A549 (cell line): ENCODE measurements around the gene COA7. TPM values are rescaled to one million over a fixed set of nuclear protein-coding genes. Genes with fewer than 3 reads are reported as not detected.

Source experiments
- ATAC-seq, 2 experiments: fragments of 200-7000 bp in 1 of 2; fragments of >200 bp in 1 of 2; cut with Nextera tagmentation in 1 of 2; cut with Tn5 transposase in 1 of 2; 3 replicates each; pipeline versions ENCODE4 v1.8.0 to v1.9.1; 2018 to 2020; ENCODE audit warnings: mild to moderate bottlenecking in 1 of 2, moderate library complexity in 1 of 2
- CTCF ChIA-PET: fragments of 300-600 bp; sonication (Branson Sonifier 250); formaldehyde crosslinking; extraction: SDS; loops from one replicate; lab custom pipeline; 2021; ENCODE audit warnings: antibody characterized with exemption, inconsistent platforms; lab: Yijun Ruan, JAX
- POLR2A ChIA-PET: fragments of 350-600 bp; formaldehyde crosslinking; extraction: SDS; loops from one replicate; lab custom pipeline; 2021; ENCODE audit warnings: antibody characterized with exemption, inconsistent platforms; lab: Yijun Ruan, JAX
- DNase-seq, 2 experiments: peaks; one replicate each; pipeline versions ENCODE4 v3.0.0 to v3.0.0-alpha.2; 2011 to 2016; ENCODE audit warnings: low read depth in 1 of 2, low spot score in 1 of 2
- FAIRE-seq: peaks from 2 replicates; lab custom pipeline; 2011; peaks lifted over from hg19 to GRCh38; lab: Jason Lieb, UNC
- H3K27ac ChIP-seq, 2 experiments: fragments of >200 bp; sonication (Bioruptor Twin); formaldehyde crosslinking; 3 replicates each; pipeline ENCODE4 v1.5.1; 2016 to 2017
- H3K4me1 ChIP-seq: fragments of >200 bp; sonication (Bioruptor Twin); formaldehyde crosslinking; 3 replicates; pipeline ENCODE4 v1.6.1; 2016
- H3K4me2 ChIP-seq: fragments of >200 bp; sonication (Bioruptor Twin); formaldehyde crosslinking; 3 replicates; pipeline ENCODE4 v1.6.1; 2016
- H3K4me3 ChIP-seq: fragments of >200 bp; sonication (Bioruptor Twin); formaldehyde crosslinking; 3 replicates; pipeline ENCODE4 v1.5.1; 2016
- H3K9me3 ChIP-seq: fragments of >200 bp; sonication (Bioruptor Twin); formaldehyde crosslinking; 3 replicates; pipeline ENCODE4 v1.6.1; 2016
- ATOH8 ChIP-seq: fragments of 250-450 bp; sonication (Bioruptor Pico); IDR thresholded peaks from 2 replicates; pipeline ENCODE4 v1.5.0; 2020; ENCODE audit warnings: low read depth, mild to moderate bottlenecking, moderate library complexity
- BCL3 ChIP-seq: fragments of >200 bp; sonication (Bioruptor Twin); formaldehyde crosslinking; IDR thresholded peaks from 3 replicates; pipeline ENCODE4 v1.6.1; 2016
- CHD4 ChIP-seq: fragments of 200-600 bp; sonication (generic); IDR thresholded peaks from 2 replicates; pipeline ENCODE4 v1.6.1; 2016; ENCODE audit warnings: antibody characterized with exemption, mild to moderate bottlenecking, borderline replicate concordance
- CTCF ChIP-seq: fragments of >200 bp; sonication (Bioruptor Twin); formaldehyde crosslinking; IDR thresholded peaks from 3 replicates; pipeline ENCODE4 v1.5.1; 2016
- E2F6 ChIP-seq: IDR thresholded peaks from 2 replicates; pipeline ENCODE4 v1.6.1; 2012; ENCODE audit warnings: low read depth, borderline replicate concordance
- EHMT2 ChIP-seq: fragments of 200-600 bp; sonication (generic); IDR thresholded peaks from 2 replicates; pipeline ENCODE4 v1.6.1; 2016; ENCODE audit warnings: antibody characterized with exemption, low read depth, mild to moderate bottlenecking, moderate library complexity
- ELK1 ChIP-seq: fragments of 150-350 bp; IDR thresholded peaks from 2 replicates; pipeline ENCODE4 v1.6.1; 2014; ENCODE audit warnings: low read depth, mild to moderate bottlenecking, low read length
- EP300 ChIP-seq, 2 experiments: fragments of >200 bp; sonication (Bioruptor Twin); formaldehyde crosslinking; IDR thresholded peaks; 2 replicates in 1 of 2; 3 replicates in 1 of 2; pipeline ENCODE4 v1.6.1; 2016 to 2017
- FOXS1 ChIP-seq: fragments of 250-450 bp; sonication (Bioruptor Pico); IDR thresholded peaks from 2 replicates; pipeline ENCODE4 v1.5.0; 2020; ENCODE audit warnings: mild to moderate bottlenecking, moderate library complexity
- HEYL ChIP-seq: fragments of 250-450 bp; sonication (Bioruptor Pico); IDR thresholded peaks from 2 replicates; pipeline ENCODE4 v1.8.0; 2021; ENCODE audit warnings: mild to moderate bottlenecking, moderate library complexity
- HOXA7 ChIP-seq: fragments of 250-450 bp; sonication (Bioruptor Pico); IDR thresholded peaks from 2 replicates; pipeline ENCODE4 v1.5.0; 2020; ENCODE audit warnings: mild to moderate bottlenecking, moderate library complexity
- HOXB13 ChIP-seq: fragments of 250-450 bp; sonication (Bioruptor Pico); IDR thresholded peaks from 2 replicates; pipeline ENCODE4 v1.5.0; 2020; ENCODE audit warnings: low read depth, mild to moderate bottlenecking, moderate library complexity
- HOXB5 ChIP-seq: fragments of 250-450 bp; sonication (Bioruptor Pico); IDR thresholded peaks from 2 replicates; pipeline ENCODE4 v1.5.0; 2020; ENCODE audit warnings: mild to moderate bottlenecking, moderate library complexity
- KDM1A ChIP-seq: fragments of 200-600 bp; sonication (generic); IDR thresholded peaks from 2 replicates; pipeline ENCODE4 v1.6.1; 2016; ENCODE audit warnings: low read depth, mild to moderate bottlenecking
- MAX ChIP-seq: IDR thresholded peaks from 2 replicates; pipeline ENCODE4 v1.6.1; 2012
- MYC ChIP-seq: IDR thresholded peaks from 2 replicates; pipeline ENCODE4 v1.6.1; 2012; ENCODE audit warnings: mild to moderate bottlenecking, inconsistent platforms, low read length, improper control_type of control experiment, borderline replicate concordance
- NFE2L2 ChIP-seq: fragments of 150-350 bp; conservative IDR thresholded peaks from 2 replicates; pipeline ENCODE4 v1.6.1; 2014; ENCODE audit warnings: low read length
- NR3C1 ChIP-seq: fragments of >200 bp; sonication (Bioruptor Twin); formaldehyde crosslinking; IDR thresholded peaks from 3 replicates; pipeline ENCODE4 v1.6.1; 2017
- PHF8 ChIP-seq: fragments of 200-600 bp; sonication (generic); IDR thresholded peaks from 2 replicates; pipeline ENCODE4 v1.6.1; 2016; ENCODE audit warnings: low read depth, mild to moderate bottlenecking, antibody characterized with exemption, moderate library complexity, borderline replicate concordance
- POLR2A ChIP-seq: IDR thresholded peaks from 2 replicates; pipeline ENCODE4 v1.6.1; 2012; ENCODE audit warnings: mild to moderate bottlenecking, low read length
- POLR2AphosphoS2 ChIP-seq: conservative IDR thresholded peaks from 2 replicates; pipeline ENCODE4 v1.6.1; 2012; ENCODE audit warnings: low read length, improper control_type of control experiment, inconsistent platforms
- RARB ChIP-seq: fragments of 250-450 bp; sonication (Bioruptor Pico); IDR thresholded peaks from 2 replicates; pipeline ENCODE4 v1.8.0; 2021; ENCODE audit warnings: mild to moderate bottlenecking, moderate library complexity
- RCOR1 ChIP-seq: fragments of 150-350 bp; IDR thresholded peaks from 2 replicates; pipeline ENCODE4 v1.6.1; 2014; ENCODE audit warnings: antibody characterized with exemption, low read length, low read depth
- RFX5 ChIP-seq: fragments of 450-650 bp; IDR thresholded peaks from 2 replicates; pipeline ENCODE4 v1.7.1; 2014; ENCODE audit warnings: antibody characterized with exemption, mild to moderate bottlenecking, moderate library complexity
- SMC3 ChIP-seq: fragments of >200 bp; sonication (Bioruptor Twin); formaldehyde crosslinking; IDR thresholded peaks from 3 replicates; pipeline ENCODE4 v1.6.1; 2018; ENCODE audit warnings: inconsistent platforms
- TFCP2L1 ChIP-seq: fragments of 250-450 bp; sonication (Bioruptor Pico); IDR thresholded peaks from 2 replicates; pipeline ENCODE4 v1.5.0; 2021; ENCODE audit warnings: mild to moderate bottlenecking
- TP53 ChIP-seq: fragments of 250-450 bp; sonication (Bioruptor Pico); IDR thresholded peaks from 2 replicates; pipeline ENCODE4 v1.5.0; 2021; ENCODE audit warnings: mild to moderate bottlenecking, moderate library complexity
- USF2 ChIP-seq: fragments of 450-650 bp; IDR thresholded peaks from 2 replicates; pipeline ENCODE4 v1.6.1; 2014; ENCODE audit warnings: antibody characterized with exemption
- ZC3H11A ChIP-seq: fragments of 450-650 bp; IDR thresholded peaks from 2 replicates; pipeline ENCODE4 v1.6.1; 2014; ENCODE audit warnings: antibody characterized with exemption, mild to moderate bottlenecking
- ZFP36 ChIP-seq: fragments of 450-650 bp; IDR thresholded peaks from 2 replicates; pipeline ENCODE4 v1.6.1; 2014; ENCODE audit warnings: borderline replicate concordance; ENCODE audit not compliant: partially characterized antibody
- ZNF302 ChIP-seq: fragments of 250-450 bp; sonication (Bioruptor Pico); IDR thresholded peaks from 2 replicates; pipeline ENCODE4 v1.9.0; 2021; ENCODE audit warnings: inconsistent platforms, mild to moderate bottlenecking, moderate library complexity
- WGBS: methylation state at CpG from one replicate; pipeline ENCODE4 v1.1.6; 2017; ENCODE audit errors: missing lambda C conversion rate; 5-methylcytosine and 5-hydroxymethylcytosine counted together
- polyA minus RNA-seq: library from RNA; depleted of rRNA, polyadenylated mRNA; stranded (reverse); fragments of >200 nt; gene quantifications from 2 replicates; pipeline ENCODE4 v1.2.3, GENCODE V29; 2011; rRNA and poly(A)+ RNA removed
- polyA plus RNA-seq, 4 experiments: library from polyadenylated mRNA; depleted of rRNA in 3 of 4; stranded (reverse); fragments of >200 nt; fragmentation: RNase III in 1 of 4; extraction: RNeasy Plus Mini Kit Qiagen cat#74134 plus additional on column Dnase treatment in 1 of 4; gene quantifications; 2 replicates in 3 of 4; 3 replicates in 1 of 4; pipeline ENCODE4 v1.2.3, GENCODE V29; 2011 to 2017

The COA7 gene
- polyA plus RNA-seq (2011; rRNA removed) (17.1 and 18.1 TPM in 2 replicates), polyA plus RNA-seq (2017; fragmentation: RNase III; extraction: RNeasy Plus Mini Kit Qiagen cat#74134 plus additional on column Dnase treatment) (22.0 to 23.6 TPM (median 22.3 TPM) in 3 replicates), polyA minus RNA-seq (24.1 and 29.5 TPM in 2 replicates)
- polyA plus RNA-seq (2012; cell fraction: cytosol; rRNA removed): 12.7 and 17.8 TPM in 2 replicates
- 7.2 and 9.4 TPM in 2 replicates for polyA plus RNA-seq (2012; cell fraction: nucleus; rRNA removed)

GRCh38 chr1:52697795-52698674 lies at the start of gene COA7:
COA7 (minus strand) TSS chr1:52698347; CDS start chr1:52698326, 21 bp downstream.
- CTCF ChIA-PET: interaction anchor here (1.2 kb wide), 1 partner anchor 12 kb away, joined by 5 read pairs; no protein-coding TSS in a partner anchor
- H3K4me1 ChIP-seq: peaks cover 7% of the 10 kb centered on the region; the same call in 1 of the 3 replicates
- peak within 1 kb of the TSS; percentile 75 for H3K4me2 ChIP-seq
- 1% methylated on average over 27 of the region's 68 CpGs for WGBS
- peak; percentile 61 to 84 for DNase-seq
- peak within 1 kb of the TSS; percentile 58 for H3K4me3 ChIP-seq
- no peak for FAIRE-seq
- H3K9me3 ChIP-seq: no peaks in the 10 kb centered on the region
- H3K27ac ChIP-seq: peak within 1 kb of the TSS; percentile 86 to 100
- peak; percentile 85 to 86 for ATAC-seq
- POLR2A ChIA-PET: no interaction called here
- peak; percentile 57; the same call in 1 of the 2 replicates for TF ChIP-seq TP53 (CRISPR knock-in tag)
- TF ChIP-seq EHMT2: no peak
- no peak for TF ChIP-seq RFX5
- TF ChIP-seq KDM1A: no peak
- TF ChIP-seq HOXB13 (CRISPR knock-in tag): peak; percentile 70; the same call in 1 of the 2 replicates
- TF ChIP-seq HEYL (CRISPR knock-in tag): no peak
- no peak for TF ChIP-seq HOXA7
- no peak for TF ChIP-seq POLR2AphosphoS2
- TF ChIP-seq BCL3: peak; percentile 59; the same call in 1 of the 3 replicates
- no peak for TF ChIP-seq FOXS1 (CRISPR knock-in tag)
- TF ChIP-seq RARB (CRISPR knock-in tag): no peak
- no peak for TF ChIP-seq CTCF
- no peak for TF ChIP-seq NR3C1
- peak; percentile 30; the same call in 1 of the 2 replicates for TF ChIP-seq TFCP2L1 (CRISPR knock-in tag)
- peak; percentile 99 for TF ChIP-seq MAX
- TF ChIP-seq RCOR1: no peak
- TF ChIP-seq SMC3: no peak
- no peak for TF ChIP-seq ZFP36
- no peak for TF ChIP-seq CHD4
- TF ChIP-seq USF2: peak; percentile 92
- TF ChIP-seq HOXB5 (CRISPR knock-in tag): no peak; the same call in 1 of the 2 replicates
- TF ChIP-seq PHF8: peak; percentile 70; the same call in 1 of the 2 replicates
- no peak for TF ChIP-seq ZC3H11A
- no peak for TF ChIP-seq ELK1
- TF ChIP-seq MYC: peak; percentile 80; the same call in 1 of the 2 replicates
- peak; percentile 94 for TF ChIP-seq E2F6
- TF ChIP-seq EP300 (IDR thresholded peaks at IDR 0.05): no peak
- TF ChIP-seq ZNF302 (CRISPR knock-in tag): no peak
- TF ChIP-seq POLR2A: peak; percentile 80
- TF ChIP-seq ATOH8 (CRISPR knock-in tag): no peak
- no peak for TF ChIP-seq NFE2L2
